ENCODE data around the gene CDR2L.
"Not testable (repeated sequence)": the region's sequence is repeated elsewhere in the genome, so short reads cannot be mapped to it uniquely, and the experiment has no call there.

CDR2L gene

GRCh38 chr17:75044716-75045115 is 57.3 kb downstream of the CDR2L start:
- no peak for DNase-seq (ENCODE audit: low read depth)

GRCh38 chr17:75045946-75046406 is 58.5 kb downstream of the CDR2L start:
- DNase-seq (ENCODE audit: low read depth) = not testable (repeated sequence)

- DNase-seq (ENCODE audit: low read depth) = peak; percentile 98
Observed at GRCh38 chr17:75046407-75047289, 59.2 kb downstream of the CDR2L start, which contains the start of the genes ATP5PD and KCTD2. Gene ATP5PD (minus strand): TSS chr17:75046969. CDS start chr17:75042650, 4,319 bp downstream. Gene KCTD2 (plus strand): TSS chr17:75047225. CDS start chr17:75047251, 26 bp downstream.

- DNase-seq (ENCODE audit: low read depth) = no peak
Observed at GRCh38 chr17:75047398-75048098, 60.1 kb downstream of the CDR2L start.

- no peak for DNase-seq (ENCODE audit: low read depth)
Observed at GRCh38 chr17:75048249-75048878, 60.9 kb downstream of the CDR2L start.

GRCh38 chr17:75049057-75049456 is 61.6 kb downstream of the CDR2L start:
- DNase-seq (ENCODE audit: low read depth) = no peak

- no peak for DNase-seq (ENCODE audit: low read depth)
Observed at GRCh38 chr17:75049706-75050105, 62.3 kb downstream of the CDR2L start.

- DNase-seq (ENCODE audit: low read depth) = no peak
Observed at GRCh38 chr17:75051941-75052340, 64.5 kb downstream of the CDR2L start.
